SK-N-SH (cell line): ENCODE results near the gene FBF1. TPM values are rescaled to one million over a fixed set of nuclear protein-coding genes. Genes with fewer than 3 reads are reported as not detected.
"Not testable (repeated sequence)": the region's sequence is repeated elsewhere in the genome, so short reads cannot be mapped to it uniquely, and the experiment has no call there.

ENCODE experiments used
- CTCF ChIA-PET: fragments of 300-600, 350-600 bp; formaldehyde crosslinking; extraction: SDS; loops from one replicate; lab custom pipeline; 2021; lab: Yijun Ruan, JAX
- POLR2A ChIA-PET: fragments of 350-600 bp; sonication (Branson Sonifier 250); formaldehyde crosslinking; extraction: SDS; loops from one replicate; lab custom pipeline; 2020; ENCODE audit warnings: antibody characterized with exemption, inconsistent platforms; lab: Yijun Ruan, JAX
- DNase-seq: peaks from one replicate; pipeline ENCODE4 v3.0.0; 2012
- H2AFZ ChIP-seq: fragments of 200-600 bp; sonication (generic); 2 replicates; pipeline ENCODE4 v1.8.1; 2016; ENCODE audit warnings: antibody characterized with exemption, mild to moderate bottlenecking, low read depth
- H3F3A ChIP-seq: fragments of 200-600 bp; sonication (generic); replicated peaks from 2 replicates; pipeline ENCODE3; 2016; ENCODE audit warnings: antibody characterized with exemption, mild to moderate bottlenecking; ENCODE audit not compliant: insufficient read depth
- H3K27ac ChIP-seq, 2 experiments: fragments of 200-500 bp in 1 of 2; fragments of 200-600 bp in 1 of 2; sonication (Bioruptor generic) in 1 of 2; sonication (generic), shearing (Covaris generic) in 1 of 2; 2 replicates each; pipeline versions ENCODE4 v1.5.1 to v1.6.1; 2014 to 2016; ENCODE audit warnings: low read depth in 2 of 2, inconsistent platforms in 1 of 2, low read length in 1 of 2, mild to moderate bottlenecking in 1 of 2, mixed read lengths in 1 of 2
- H3K27me3 ChIP-seq: fragments of 200-600 bp; sonication (generic), shearing (Covaris generic); 2 replicates; pipeline ENCODE4 v1.6.1; 2016; ENCODE audit warnings: mixed run types; ENCODE audit not compliant: insufficient read depth
- H3K36me3 ChIP-seq, 2 experiments: fragments of 200-500 bp in 1 of 2; fragments of 200-600 bp in 1 of 2; sonication (Bioruptor generic) in 1 of 2; sonication (generic) in 1 of 2; replicated peaks in 1 of 2; 2 replicates each; pipeline versions ENCODE3 to v1.5.1; 2014 to 2016; ENCODE audit warnings: low read length in 1 of 2, mild to moderate bottlenecking in 1 of 2; ENCODE audit not compliant: insufficient read depth in 2 of 2, control insufficient read depth in 1 of 2
- H3K4me1 ChIP-seq, 2 experiments: fragments of 200-500 bp in 1 of 2; fragments of 200-600 bp in 1 of 2; sonication (Bioruptor generic) in 1 of 2; sonication (generic), shearing (Covaris generic) in 1 of 2; 2 replicates each; pipeline versions ENCODE4 v1.5.1 to v1.6.1; 2014 to 2016; ENCODE audit warnings: low read depth in 1 of 2, low read length in 1 of 2, mixed run types in 1 of 2; ENCODE audit not compliant: insufficient read depth in 2 of 2, control insufficient read depth in 1 of 2
- H3K4me2 ChIP-seq: fragments of 200-600 bp; sonication (generic), shearing (Covaris generic); 2 replicates; pipeline ENCODE4 v1.6.1; 2017; ENCODE audit warnings: mixed run types
- H3K4me3 ChIP-seq, 2 experiments: fragments of 200-500 bp in 1 of 2; fragments of 200-600 bp in 1 of 2; sonication (Bioruptor generic) in 1 of 2; sonication (generic), shearing (Covaris generic) in 1 of 2; 2 replicates each; pipeline versions ENCODE4 v1.5.1 to v1.8.1; 2014 to 2016; ENCODE audit warnings: low read depth in 2 of 2, inconsistent platforms in 1 of 2, low read length in 1 of 2, mild to moderate bottlenecking in 1 of 2, mixed read lengths in 1 of 2, moderate library complexity in 1 of 2
- H3K79me2 ChIP-seq: fragments of 200-600 bp; sonication (generic); 2 replicates; pipeline ENCODE4 v1.8.1; 2017; ENCODE audit warnings: mild to moderate bottlenecking; ENCODE audit not compliant: insufficient read depth
- H3K9ac ChIP-seq: fragments of 200-600 bp; sonication (generic); 2 replicates; pipeline ENCODE4 v1.6.1; 2017; ENCODE audit warnings: mixed run types
- H3K9me2 ChIP-seq: fragments of 200-600 bp; sonication (generic); 2 replicates; pipeline ENCODE4 v1.6.1; 2017; ENCODE audit warnings: mixed run types
- H3K9me3 ChIP-seq: fragments of 200-600 bp; sonication (generic); 2 replicates; pipeline ENCODE4 v1.6.1; 2017; ENCODE audit warnings: mixed run types, mild to moderate bottlenecking, moderate library complexity
- H4K20me1 ChIP-seq: fragments of 200-600 bp; sonication (generic); 2 replicates; pipeline ENCODE4 v1.6.1; 2017; ENCODE audit warnings: mild to moderate bottlenecking, mixed run types; ENCODE audit not compliant: insufficient read depth
- CTCF ChIP-seq: fragments of 200-600 bp; sonication (generic); IDR thresholded peaks from 2 replicates; pipeline ENCODE4 v1.6.1; 2017; ENCODE audit warnings: antibody characterized with exemption, mild to moderate bottlenecking, moderate library complexity
- ELF1 ChIP-seq: IDR thresholded peaks from 2 replicates; pipeline ENCODE4 v1.4.0; 2012
- IRF3 ChIP-seq: fragments of 150-350 bp; IDR thresholded peaks from 2 replicates; pipeline ENCODE4 v1.6.1; 2016; ENCODE audit warnings: mild to moderate bottlenecking, low read depth, low read length
- MXI1 ChIP-seq: IDR thresholded peaks from 2 replicates; pipeline ENCODE4 v1.6.1; 2012; ENCODE audit warnings: mild to moderate bottlenecking, low read depth, low read length, improper control_type of control experiment
- NFIC ChIP-seq: IDR thresholded peaks from 2 replicates; pipeline ENCODE4 v1.4.0; 2012; ENCODE audit warnings: borderline replicate concordance
- RCOR1 ChIP-seq: fragments of 150-350 bp; IDR thresholded peaks from 2 replicates; pipeline ENCODE4 v1.6.1; 2017; ENCODE audit warnings: antibody characterized with exemption, low read length
- RXRA ChIP-seq: IDR thresholded peaks from 2 replicates; pipeline ENCODE4 v1.4.0; 2012; ENCODE audit warnings: low read depth, mild to moderate bottlenecking, borderline replicate concordance
- USF2 ChIP-seq: fragments of 150-350 bp; IDR thresholded peaks from 2 replicates; pipeline ENCODE4 v1.6.1; 2017; ENCODE audit warnings: antibody characterized with exemption, low read length, low read depth, borderline replicate concordance
- WGBS: methylation state at CpG from one replicate; pipeline ENCODE4 v1.1.6; 2017; ENCODE audit warnings: low lambda C conversion rate; 5-methylcytosine and 5-hydroxymethylcytosine counted together
- polyA plus RNA-seq, 3 experiments: library from polyadenylated mRNA; depleted of rRNA; stranded (reverse); fragments of >200 nt; gene quantifications; 2 replicates each; pipeline ENCODE4 v1.2.3, GENCODE V29; 2012

The FBF1 gene
- polyA plus RNA-seq, 1 of the 3 experiments (the other 2 are of a cell fraction), result 19.0 TPM

GRCh38 chr17:75869282-75870141, 71.3 kb downstream of the FBF1 start:
- Histone ChIP-seq H3K79me2 (no peaks in the 10 kb centered on the region), H4K20me1 (no peaks in the 10 kb centered on the region), H3K36me3 (no peaks in the 10 kb centered on the region), H3K9ac (no peak overlapping the region), H3K9me2 (no peaks in the 10 kb centered on the region), H3F3A (no peaks in the 10 kb centered on the region), H3K9me3 (no peaks in the 10 kb centered on the region), H3K4me1 (peaks cover 7 to 9% of the 10 kb centered on the region in 2 experiments; a peak in 3 of 4 replicates), H3K27me3 (no peaks in the 10 kb centered on the region), H3K27ac (no peak overlapping the region), H3K4me3 (no peak overlapping the region), H2AFZ (no peak overlapping the region), H3K4me2 (no peak overlapping the region)
- DNase-seq, result peak; percentile 53
- WGBS, result 87% methylated on average over 23 of the region's 23 CpGs
- CTCF ChIA-PET, result interaction anchor here (1.1 to 5.6 kb wide), 4 partner anchors 9 to 86 kb away, joined by 4 to 42 read pairs (median 6); partner anchors contain the start of genes TRIM65 and WBP2
- TF ChIP-seq RCOR1, result no peak
- TF ChIP-seq MXI1, result no peak
- no peak for TF ChIP-seq IRF3
- no peak for TF ChIP-seq NFIC
- TF ChIP-seq CTCF, result no peak
- TF ChIP-seq ELF1, result no peak
- no peak for TF ChIP-seq USF2
- no peak for TF ChIP-seq RXRA
- POLR2A ChIA-PET, result interaction anchor here (0.9 kb wide), 1 partner anchor 8 kb away, joined by 4 read pairs; no protein-coding TSS in a partner anchor

GRCh38 chr17:75868730-75869281, 72.0 kb downstream of the FBF1 start:
- H2AFZ ChIP-seq, H3F3A ChIP-seq, H4K20me1 ChIP-seq, H3K4me1 ChIP-seq, H3K27ac ChIP-seq, DNase-seq, H3K4me3 ChIP-seq, H3K27me3 ChIP-seq, H3K9me2 ChIP-seq, H3K36me3 ChIP-seq, H3K79me2 ChIP-seq, H3K4me2 ChIP-seq, H3K9ac ChIP-seq, H3K9me3 ChIP-seq: not testable (repeated sequence)
- WGBS, result 92% methylated on average over 12 of the region's 12 CpGs
- POLR2A ChIA-PET, result interaction anchor here (0.9 kb wide), 1 partner anchor 9 kb away, joined by 4 read pairs; no protein-coding TSS in a partner anchor
- CTCF ChIA-PET, result interaction anchor here (1.7 to 5.6 kb wide), 5 partner anchors 8 to 86 kb away, joined by 4 to 42 read pairs (median 15); partner anchors contain the start of genes TRIM47 and WBP2

GRCh38 chr17:75865404-75866188, 75.2 kb downstream of the FBF1 start:
- H3K4me3 ChIP-seq, DNase-seq, H3K4me1 ChIP-seq, H3K9ac ChIP-seq, H3K27ac ChIP-seq, H3K36me3 ChIP-seq, H3K4me2 ChIP-seq, H3K9me3 ChIP-seq, H3K79me2 ChIP-seq, H3K27me3 ChIP-seq, H3F3A ChIP-seq, H3K9me2 ChIP-seq, H4K20me1 ChIP-seq, POLR2A ChIA-PET, H2AFZ ChIP-seq: not testable (repeated sequence)
- CTCF ChIA-PET, result interaction anchor here (1.1 to 1.6 kb wide), 3 partner anchors 10 to 112 kb away, joined by 4 to 5 read pairs (median 4); partner anchors contain the start of gene TRIM65
- WGBS, result 89% methylated on average over 17 of the region's 17 CpGs

GRCh38 chr17:75864887-75865286, 76.0 kb downstream of the FBF1 start:
- POLR2A ChIA-PET, H3K9ac ChIP-seq, H3K4me1 ChIP-seq, H4K20me1 ChIP-seq, H3K9me3 ChIP-seq, H3K9me2 ChIP-seq, H3K79me2 ChIP-seq, H3F3A ChIP-seq, DNase-seq, H3K4me3 ChIP-seq, H3K36me3 ChIP-seq, H3K27ac ChIP-seq, H3K4me2 ChIP-seq, H3K27me3 ChIP-seq: not testable (repeated sequence)
- WGBS, result 91% methylated on average over 4 of the region's 4 CpGs
- H2AFZ ChIP-seq, result peak overlapping the region; percentile 14; the same call in 1 of the 2 replicates
- CTCF ChIA-PET, result interaction anchor here (0.8 to 1.1 kb wide), 5 partner anchors 11 to 111 kb away, joined by 3 to 4 read pairs (median 4); partner anchors contain the start of gene GALK1
